ENCODE results near the gene STAB2. TPM values are rescaled to one million over a fixed set of nuclear protein-coding genes. Genes with fewer than 3 reads are reported as not detected.

STAB2 gene
- total and polyA plus RNA-seq, 2 of the 4 experiments (the other 2 are of a cell fraction): not detected

DNA sequence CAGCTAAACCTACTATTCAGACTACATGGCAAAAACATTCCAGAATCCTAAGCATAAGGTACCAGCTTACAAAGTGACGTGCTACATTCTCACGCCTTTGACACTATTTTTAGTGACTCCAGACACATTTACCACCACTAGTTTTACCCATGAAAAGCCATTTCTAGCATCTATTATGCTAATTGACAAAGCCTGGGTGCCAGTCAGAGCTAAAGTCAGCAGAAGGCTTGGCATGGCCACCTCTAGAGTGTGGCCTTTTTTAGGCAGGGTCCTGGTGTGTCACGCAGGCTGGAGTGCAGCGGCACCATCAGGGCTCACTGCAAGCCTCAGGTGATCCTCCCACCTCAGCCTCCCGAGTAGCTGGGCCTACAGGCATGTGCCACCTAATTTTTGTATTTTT is 178.2 kb downstream of the STAB2 start:
- H3K4me1 ChIP-seq (ENCODE audit: control insufficient read depth, insufficient read depth, low read length): no peaks in the 10 kb centered on the region; the same call in 1 of the 2 replicates
- no peak overlapping the region for H2AK9ac ChIP-seq (replicated peaks; ENCODE audit: low read depth, low read length, poor library complexity)
- TF ChIP-seq RAD21 (IDR thresholded peaks at IDR 0.05; ENCODE audit: low read length) (no peak), NFE2L2 (IDR thresholded peaks at IDR 0.05; ENCODE audit: low read depth, low read length) (no peak), BHLHE40 (IDR thresholded peaks at IDR 0.05; ENCODE audit: low read depth, low read length) (no peak), POLR2A (IDR thresholded peaks at IDR 0.05; ENCODE audit: low read depth, low read length) (no peak), SMC3 (IDR thresholded peaks at IDR 0.05; ENCODE audit: low read depth, low read length) (no peak), CHD1 (IDR thresholded peaks at IDR 0.05; ENCODE audit: low read depth, low read length) (no peak), FOS (IDR thresholded peaks at IDR 0.05; ENCODE audit: low read depth, low read length) (no peak), RFX5 (IDR thresholded peaks at IDR 0.05; ENCODE audit: low read depth, low read length) (no peak)
- peaks cover 5% of the 10 kb centered on the region for H3K36me3 ChIP-seq (ENCODE audit: control insufficient read depth, insufficient read depth, low read length)
- intact Hi-C loops (cut with micrococcal nuclease) (no loop called here), dilution Hi-C loops (cut with HindIII; ENCODE audit: low sequenced_read_pairs, unreplicated experiment) (no loop called here), in situ Hi-C loops (cut with MboI; ENCODE audit: low sequenced_read_pairs) (no loop called here)
- no peak overlapping the region for H3K14ac ChIP-seq (replicated peaks; ENCODE audit: low read depth, low read length)
- H3K23ac ChIP-seq (ENCODE audit: low read depth, low read length): no peak overlapping the region
- H3K9ac ChIP-seq (ENCODE audit: low read depth, low read length): no peak overlapping the region
- H2BK5ac ChIP-seq (ENCODE audit: low read depth, low read length, poor library complexity, severe bottlenecking): no peak overlapping the region
- ATAC-seq (ENCODE audit: low read depth) (no peak), DNase-seq (no peak)
- H3K56ac ChIP-seq (ENCODE audit: extremely low read depth, insufficient read depth, low read length): no peak overlapping the region
- no peaks in the 10 kb centered on the region for H4K20me1 ChIP-seq (ENCODE audit: insufficient read depth, low read length)
- no peak overlapping the region for H3K27ac ChIP-seq (ENCODE audit: insufficient read depth, low read length)
- CTCF ChIA-PET: no interaction called here
- no peaks in the 10 kb centered on the region for H3K79me1 ChIP-seq (ENCODE audit: low read depth in 1 of 2, low read length in 2 of 2)
- H3K18ac ChIP-seq (ENCODE audit: low read depth, low read length): no peak overlapping the region
- H4K5ac ChIP-seq (ENCODE audit: low read depth, low read length): no peak overlapping the region
- H3K4me3 ChIP-seq (ENCODE audit: insufficient read depth, low read depth, low read length): no peak overlapping the region
- H2BK120ac ChIP-seq (ENCODE audit: low read depth, low read length): no peak overlapping the region
- no peak overlapping the region for H3K4ac ChIP-seq (ENCODE audit: low read depth, low read length)
- H2AFZ ChIP-seq (replicated peaks; ENCODE audit: low read length, poor library complexity): no peak overlapping the region
- H4K8ac ChIP-seq (ENCODE audit: low read depth in 2 of 2, low read length in 2 of 2): no peak overlapping the region
- H3K9me3 ChIP-seq (ENCODE audit: control insufficient read depth, insufficient read depth, low read length): no peaks in the 10 kb centered on the region
- no peak overlapping the region for H3K4me2 ChIP-seq (ENCODE audit: low read depth, low read length)
- no peak overlapping the region for H2BK20ac ChIP-seq (ENCODE audit: low read depth, low read length)
- H2AK5ac ChIP-seq (ENCODE audit: low read depth, low read length): no peak overlapping the region
- POLR2A ChIA-PET (ENCODE audit: unreplicated experiment): no interaction called here
- H2BK15ac ChIP-seq (ENCODE audit: low read depth, low read length): no peak overlapping the region
- H4K91ac ChIP-seq (ENCODE audit: insufficient read depth, low read depth, low read length): no peak overlapping the region
- BruUV-seq (replicated peaks): no TSS peak
- H3K9me1 ChIP-seq (ENCODE audit: insufficient read depth, low read length): 0 out of 2 replicates have a peak, but pooled peaks cover 3% of the 10 kb centered on the region
- 100% methylated on average over 4 of the region's 5 CpGs; no CpG with 5 or more reads in 1 of the 2 experiments for WGBS, 2 experiments (ENCODE audit: extremely low coverage in 2 of 2, insufficient read length in 1 of 2)
- no peaks in the 10 kb centered on the region for H3K27me3 ChIP-seq (ENCODE audit: control insufficient read depth, insufficient read depth, low read length)
